HG02970 (cell line): ENCODE data around the gene TRIM6.
"Not testable (repeated sequence)": the region's sequence is repeated elsewhere in the genome, so short reads cannot be mapped to it uniquely, and the experiment has no call there.

Experiments
- ATAC-seq: cut with Tn5 transposase; IDR thresholded peaks from one replicate; pipeline ENCODE4 v1.9.1; 2021; ENCODE audit warnings: mild to moderate bottlenecking, moderate library complexity, moderate number of reproducible peaks; ENCODE audit not compliant: unreplicated experiment, low FRiP score

Gene TRIM6

DNA sequence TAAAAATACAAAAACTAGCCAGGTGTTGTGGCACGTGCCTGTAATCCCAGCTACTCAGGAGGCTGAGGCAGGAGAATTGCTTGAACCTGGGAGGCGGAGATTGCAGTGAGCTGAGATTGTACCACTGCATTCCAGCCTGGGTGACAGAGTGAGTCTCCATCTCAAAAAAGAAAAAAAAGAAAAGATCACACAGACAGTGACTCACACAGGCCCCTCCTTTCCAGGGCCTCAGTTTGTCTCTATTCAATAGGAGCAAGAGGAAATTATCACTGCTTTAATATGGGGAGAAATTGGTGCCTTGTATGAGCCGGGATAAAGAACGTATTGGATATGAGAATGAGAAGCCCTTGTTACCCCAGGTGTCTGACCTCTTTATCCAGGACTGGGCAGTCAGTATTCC lies 6.4 kb downstream of the TRIM6 start:
- not testable (repeated sequence) for ATAC-seq

- ATAC-seq: no peak
These were observed 6.9 kb downstream of the TRIM6 start for GRCh38 chr11:5603326-5603725.

- ATAC-seq: no peak
These were observed 8.5 kb downstream of the TRIM6 start for GRCh38 chr11:5604896-5605295.

DNA sequence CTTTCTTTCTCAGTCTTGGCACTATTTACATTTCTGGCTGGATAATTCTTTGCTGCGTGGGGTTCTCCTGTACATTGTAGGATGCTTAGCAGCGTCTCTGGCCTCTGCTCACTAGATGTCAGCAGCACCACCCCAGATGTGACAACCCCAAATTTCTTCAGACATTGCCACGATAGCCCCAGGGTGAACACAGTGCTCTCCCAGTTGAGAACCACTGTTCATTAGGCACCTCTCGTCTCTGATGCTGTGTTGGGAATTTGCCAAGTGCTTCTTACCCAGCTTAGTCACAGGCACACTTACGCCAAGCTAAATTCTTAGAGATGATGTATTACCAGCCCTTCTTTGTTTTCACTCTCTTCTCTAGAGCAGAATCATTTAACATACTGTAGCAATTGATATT lies 9.4 kb downstream of the TRIM6 start:
- ATAC-seq: no peak

- ATAC-seq: no peak
These were observed 12.4 kb downstream of the TRIM6 start for GRCh38 chr11:5608808-5609207.

DNA sequence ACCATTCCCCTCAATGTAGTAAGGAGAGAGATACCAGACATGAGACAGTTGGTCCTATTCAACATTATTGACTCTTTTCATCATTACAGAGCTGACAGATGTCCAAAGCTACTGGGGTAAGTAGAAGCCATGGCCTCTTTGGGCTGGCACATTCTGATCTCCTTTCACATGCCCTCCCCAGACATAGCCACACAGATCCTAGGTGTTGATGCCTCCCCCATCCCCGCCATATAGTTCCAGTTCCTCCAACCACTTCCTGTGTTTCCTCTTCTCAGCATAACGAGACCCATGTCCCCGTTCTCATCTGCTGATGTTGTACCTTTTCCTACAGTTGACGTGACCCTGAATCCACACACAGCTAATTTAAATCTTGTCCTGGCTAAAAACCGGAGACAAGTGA lies 14.0 kb downstream of the TRIM6 start:
- no peak for ATAC-seq

DNA sequence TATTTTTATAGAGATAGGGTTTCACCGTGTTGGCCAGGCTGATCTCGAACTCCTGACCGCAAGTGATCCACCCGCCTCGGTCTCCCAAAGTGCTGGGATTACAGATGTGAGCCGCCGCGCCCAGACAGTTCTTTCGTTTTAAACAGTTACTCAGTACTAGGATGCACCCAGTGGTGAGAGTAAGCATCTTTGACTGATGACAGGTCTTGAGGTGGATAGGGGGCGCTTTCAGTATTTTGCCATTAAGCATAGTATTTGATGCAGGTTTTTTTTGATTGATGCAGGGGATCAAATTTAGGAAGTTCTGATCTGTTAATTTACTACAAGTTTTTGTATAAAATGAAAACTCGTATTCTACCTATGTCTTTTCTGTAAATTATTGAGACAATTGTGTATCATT lies 15.2 kb downstream of the TRIM6 start:
- no peak for ATAC-seq

- ATAC-seq: no peak
These were observed 22.4 kb downstream of the TRIM6 start for GRCh38 chr11:5618807-5619206.

DNA sequence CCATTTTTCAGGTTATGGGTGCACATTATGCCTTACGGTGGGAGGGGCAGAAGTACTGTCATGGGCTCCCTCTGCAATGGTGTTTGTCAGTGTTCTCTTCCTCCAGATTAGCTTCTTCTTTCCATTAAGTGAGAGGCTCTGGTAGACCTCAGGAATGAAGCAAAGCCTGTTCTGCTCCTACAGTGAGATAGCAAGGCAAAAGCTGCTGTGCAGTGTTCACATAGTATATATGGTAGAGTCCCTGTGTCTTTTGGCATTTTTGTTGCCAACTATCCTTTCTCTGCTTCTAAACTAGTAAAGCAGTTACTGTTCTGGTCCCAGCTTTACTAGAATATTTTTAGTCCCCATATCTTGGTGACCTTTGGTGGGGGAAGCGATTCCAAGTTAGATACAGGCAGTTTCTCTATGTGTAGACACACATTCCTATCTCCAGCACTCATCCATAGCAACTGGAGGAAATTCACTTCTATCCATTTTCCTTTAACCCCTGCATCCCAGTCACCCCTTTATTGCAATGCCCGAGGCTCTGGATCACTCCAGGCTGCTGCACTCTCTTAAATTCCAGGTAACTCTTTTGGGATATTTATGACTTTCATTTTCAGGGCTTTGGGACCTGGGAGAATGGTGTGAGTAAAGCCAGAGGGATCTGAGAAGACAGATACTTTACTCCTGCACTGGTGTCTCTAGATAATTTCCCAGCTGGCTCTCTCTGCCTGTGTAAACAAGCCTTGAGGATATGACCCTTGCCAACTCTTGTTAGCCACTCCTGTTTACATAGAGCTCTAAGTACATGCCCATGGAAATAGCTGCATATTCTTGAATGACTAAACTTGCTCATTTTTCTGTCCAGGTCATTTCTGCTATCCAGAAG lies 24.4 kb downstream of the TRIM6 start:
- no peak for ATAC-seq

DNA sequence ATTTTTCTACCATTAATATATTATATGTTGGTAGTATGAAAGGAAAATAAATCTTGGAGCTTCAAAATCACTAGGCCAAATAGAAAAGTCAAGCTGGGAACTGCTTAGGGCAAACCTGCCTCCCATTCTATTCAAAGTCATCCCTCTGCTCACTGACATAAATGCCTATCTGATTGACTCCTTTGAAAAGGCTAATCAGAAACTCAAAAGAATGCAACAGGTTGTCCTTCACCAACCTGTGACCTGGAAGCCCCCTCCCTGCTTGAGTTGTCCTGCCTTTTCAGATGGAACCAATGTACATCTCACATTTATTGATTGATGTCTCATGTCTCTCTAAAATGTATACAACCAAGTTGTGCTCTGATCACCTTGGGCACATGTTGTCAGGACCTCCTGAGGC lies 25.1 kb downstream of the TRIM6 start:
- no peak for ATAC-seq

- no peak for ATAC-seq
These were observed 26.4 kb downstream of the TRIM6 start for GRCh38 chr11:5622802-5623201.

- ATAC-seq: peak; percentile 98
These were observed 28.2 kb downstream of the TRIM6 start, which contains the start of gene TRIM34 for GRCh38 chr11:5624489-5625279. Gene TRIM34 (plus strand): TSS chr11:5625001. CDS start chr11:5632332, 7,331 bp downstream.

- ATAC-seq: no peak
These were observed 28.8 kb downstream of the TRIM6 start for GRCh38 chr11:5625281-5625680.

DNA sequence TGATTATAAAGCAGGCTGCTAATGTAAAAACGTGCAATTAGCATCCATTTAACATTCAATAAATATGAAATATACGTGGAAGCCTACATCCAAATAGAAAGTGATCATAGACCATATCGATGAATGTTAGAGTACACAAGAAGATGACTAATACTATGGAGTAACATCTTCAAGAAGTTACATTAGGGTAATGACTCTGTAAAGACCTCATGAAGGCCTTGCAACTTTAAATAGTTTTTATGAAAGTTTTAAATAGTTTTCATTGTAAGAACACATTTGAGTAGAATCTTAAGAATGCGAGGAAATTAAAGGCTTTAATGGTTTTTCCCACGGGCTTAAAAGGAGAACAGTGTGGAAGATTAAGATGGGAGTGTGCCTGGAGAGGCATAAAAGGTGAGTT lies 29.8 kb downstream of the TRIM6 start:
- ATAC-seq: no peak

GRCh38 chr11:5631417-5631816 lies 35.0 kb downstream of the TRIM6 start:
- no peak for ATAC-seq

- peak; percentile 90 for ATAC-seq
These were observed 35.7 kb downstream of the TRIM6 start for GRCh38 chr11:5631969-5632635.

- ATAC-seq: no peak
These were observed 43.5 kb downstream of the TRIM6 start for GRCh38 chr11:5639953-5640352.

- no peak for ATAC-seq
These were observed 47.1 kb downstream of the TRIM6 start for GRCh38 chr11:5643585-5643984.

GRCh38 chr11:5646139-5646538 lies 49.7 kb downstream of the TRIM6 start:
- no peak for ATAC-seq

DNA sequence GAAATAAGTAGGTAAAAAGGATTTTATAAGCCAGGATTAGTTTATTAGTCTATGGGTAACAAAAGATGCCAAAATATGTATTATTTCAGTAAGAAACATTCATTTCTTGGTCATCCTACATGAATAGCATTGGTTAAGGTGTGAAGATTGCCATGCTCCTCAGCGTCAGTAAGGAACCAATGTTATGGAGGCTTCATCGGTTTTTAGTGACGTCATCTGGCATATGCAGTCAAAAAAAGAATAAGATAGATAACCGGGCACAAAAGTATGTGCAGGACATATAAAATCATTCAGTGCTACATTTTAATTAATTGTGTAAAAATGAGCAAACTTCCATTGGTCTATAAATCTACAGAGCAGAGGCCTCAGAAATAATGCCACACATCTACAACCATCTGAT lies 59.0 kb downstream of the TRIM6 start:
- no peak for ATAC-seq

DNA sequence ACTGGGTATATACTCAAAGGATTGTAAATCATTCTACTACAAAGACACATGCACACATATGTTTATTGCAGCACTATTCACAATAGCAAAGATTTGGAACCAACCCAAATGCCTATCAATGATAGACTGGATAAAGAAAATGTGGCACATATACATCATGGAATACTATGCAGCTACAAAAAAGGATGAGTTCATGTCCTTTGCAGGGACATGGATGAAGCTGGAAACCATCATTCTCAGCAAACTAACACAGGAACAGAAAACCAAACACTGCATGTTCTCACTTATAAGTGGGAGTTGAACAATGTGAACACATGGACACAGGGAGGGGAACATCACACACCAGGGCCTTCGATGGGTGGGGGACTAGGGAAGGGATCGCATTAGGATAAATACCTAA lies 60.5 kb downstream of the TRIM6 start:
- ATAC-seq: not testable (repeated sequence)
